Right atrium auricular region (tissue), 2 donors: ENCODE results near the gene COL1A1. TPM values are rescaled to one million over a fixed set of nuclear protein-coding genes. Genes with fewer than 3 reads are reported as not detected.

Source experiments
- DNase-seq: peaks from one replicate; pipeline ENCODE4 v3.0.0-alpha.2; 2019; ENCODE audit warnings: low spot score
- H3K27ac ChIP-seq, 2 donors: fragments of 200-600 bp; sonication (generic); 1 replicate in 1 of 2; 2 replicates in 1 of 2; pipeline ENCODE4 v1.5.1; 2016 to 2019
- H3K27me3 ChIP-seq, 2 donors: fragments of 200-600 bp; sonication (generic); one replicate each; pipeline versions ENCODE4 v1.5.1 to v1.6.0; 2017 to 2019
- H3K36me3 ChIP-seq: fragments of 200-600 bp; sonication (generic); one replicate; pipeline ENCODE4 v1.5.1; 2016
- H3K4me1 ChIP-seq, 2 donors: fragments of 200-600 bp; sonication (generic); one replicate each; pipeline versions ENCODE4 v1.5.1 to v1.6.0; 2017 to 2019
- H3K4me3 ChIP-seq, 2 donors: fragments of 200-600 bp; sonication (generic); 1 replicate in 1 of 2; 2 replicates in 1 of 2; pipeline ENCODE4 v1.5.1; 2017 to 2019; ENCODE audit warnings: mild to moderate bottlenecking in 1 of 2, moderate library complexity in 1 of 2
- H3K9me3 ChIP-seq, 2 donors: fragments of 200-600 bp; sonication (generic); one replicate each; pipeline ENCODE4 v1.5.1; 2019
- CTCF ChIP-seq, 2 donors: fragments of 200-600 bp; sonication (generic); IDR thresholded peaks; one replicate each; pipeline ENCODE4 v1.5.1; 2019; ENCODE audit warnings: antibody characterized with exemption in 2 of 2
- total RNA-seq, 2 donors: library from RNA; depleted of rRNA; stranded (reverse); fragments of >200 nt; gene quantifications; one replicate each; pipeline ENCODE4 v1.1.0, GENCODE V29; 2016

COL1A1 gene
- total RNA-seq, 2 donors from 2014 or later = 19.8 to 180 TPM

- no peaks in the 10 kb centered on the region for H3K36me3 ChIP-seq
- no peak for TF ChIP-seq CTCF (IDR thresholded peaks at IDR 0.05)
- no peaks in the 10 kb centered on the region for H3K27me3 ChIP-seq
- H3K4me1 ChIP-seq = peaks cover 0 to 51% of the 10 kb centered on the region in 2 donors
- H3K9me3 ChIP-seq = no peaks in the 10 kb centered on the region
- H3K27ac ChIP-seq = peak overlapping the region; percentile 84 to 88
- no peak for DNase-seq
- H3K4me3 ChIP-seq = peak overlapping the region in 1 of 2 donors; percentile 17
These were observed 24.0 kb downstream of the COL1A1 start for GRCh38 chr17:50177476-50177875.

- no peaks in the 10 kb centered on the region for H3K27me3 ChIP-seq
- no peaks in the 10 kb centered on the region for H3K36me3 ChIP-seq
- peaks cover 0 to 53% of the 10 kb centered on the region in 2 donors for H3K4me1 ChIP-seq
- no peak for DNase-seq
- TF ChIP-seq CTCF (IDR thresholded peaks at IDR 0.05) = peak in 1 of 2 donors; percentile 34
- no peaks in the 10 kb centered on the region for H3K9me3 ChIP-seq
- H3K27ac ChIP-seq = peak overlapping the region; percentile 84 to 88
- H3K4me3 ChIP-seq = no peak overlapping the region
These were observed 24.7 kb downstream of the COL1A1 start for GRCh38 chr17:50176559-50177357.

- H3K36me3 ChIP-seq = no peaks in the 10 kb centered on the region
- H3K4me1 ChIP-seq = peaks cover 0 to 64% of the 10 kb centered on the region in 2 donors
- H3K4me3 ChIP-seq = no peak overlapping the region
- TF ChIP-seq CTCF (IDR thresholded peaks at IDR 0.05) = no peak
- no peaks in the 10 kb centered on the region for H3K9me3 ChIP-seq
- no peaks in the 10 kb centered on the region for H3K27me3 ChIP-seq
- H3K27ac ChIP-seq = peak overlapping the region; percentile 84 to 88
- no peak for DNase-seq
These were observed 26.2 kb downstream of the COL1A1 start for GRCh38 chr17:50175035-50175807.

DNA sequence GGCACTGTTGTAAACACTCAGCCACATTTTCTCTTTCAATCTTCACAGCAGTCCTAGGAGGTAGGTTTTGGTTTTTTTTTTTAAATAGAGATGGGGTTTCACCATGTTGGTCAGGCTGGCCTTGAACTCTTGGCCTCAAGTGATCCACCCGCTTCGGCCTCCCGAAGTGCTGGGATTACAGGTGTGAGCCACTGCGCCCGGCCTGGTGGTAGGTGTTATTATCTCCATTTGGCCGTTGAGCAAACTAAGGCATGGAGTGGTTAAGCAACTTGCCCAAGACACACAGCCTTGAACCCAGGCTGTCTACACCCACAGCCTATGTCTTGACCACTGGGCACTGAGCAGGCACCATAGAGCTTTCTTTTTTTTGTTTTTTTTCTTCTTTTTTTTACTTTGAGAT lies 27.0 kb downstream of the COL1A1 start:
- Histone ChIP-seq H3K27ac (peak overlapping the region; percentile 82 to 84), H3K4me1 (peaks cover 0 to 65% of the 10 kb centered on the region in 2 donors), H3K9me3 (no peaks in the 10 kb centered on the region), H3K4me3 (no peak overlapping the region), H3K27me3 (no peaks in the 10 kb centered on the region), H3K36me3 (no peaks in the 10 kb centered on the region)
- no peak for TF ChIP-seq CTCF (IDR thresholded peaks at IDR 0.05)
- DNase-seq = no peak

DNA sequence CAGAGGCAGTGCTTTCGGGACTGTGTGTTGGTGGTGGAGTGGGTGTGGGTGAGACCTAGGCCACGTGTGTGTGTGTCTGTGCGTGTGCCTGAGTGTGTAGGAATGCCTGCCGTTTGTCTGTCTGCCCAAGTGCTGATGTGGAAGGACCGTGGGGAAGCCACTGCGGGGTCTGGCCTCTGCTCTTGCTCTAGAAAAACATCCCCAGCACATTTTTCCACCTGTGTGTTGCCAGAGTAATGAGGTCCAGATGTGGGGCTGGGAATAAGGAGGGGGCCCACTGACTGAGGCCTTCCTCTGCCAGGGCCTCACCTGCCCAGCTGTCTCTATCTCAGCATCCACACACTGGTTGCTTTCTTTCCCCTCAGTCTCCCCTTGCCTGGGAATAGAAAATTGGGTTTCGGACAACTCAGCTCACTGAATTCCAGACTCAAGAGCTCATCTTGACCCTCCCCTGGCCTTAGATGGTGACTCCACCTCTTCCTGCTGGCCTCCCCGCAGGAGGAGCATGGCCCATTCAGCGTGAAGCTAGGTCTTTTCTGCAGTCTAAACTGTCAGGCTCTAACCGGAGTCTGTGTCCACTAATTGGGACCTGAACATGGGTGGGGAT lies 28.0 kb downstream of the COL1A1 start:
- DNase-seq = no peak
- H3K4me1 ChIP-seq = peaks cover 0 to 69% of the 10 kb centered on the region in 2 donors

More for the DNA sequence above, 28.0 kb downstream of the COL1A1 start:
- no peaks in the 10 kb centered on the region for H3K9me3 ChIP-seq
- H3K36me3 ChIP-seq = no peaks in the 10 kb centered on the region
- peak overlapping the region; percentile 82 to 84 for H3K27ac ChIP-seq
- no peaks in the 10 kb centered on the region for H3K27me3 ChIP-seq
- no peak overlapping the region for H3K4me3 ChIP-seq
- TF ChIP-seq CTCF (IDR thresholded peaks at IDR 0.05) = no peak
